HG03280 (cell line): Measurements from ENCODE around the gene GRIP2.

Experiments used
- ATAC-seq: cut with Tn5 transposase; IDR thresholded peaks from one replicate; pipeline ENCODE4 v1.9.1; 2021; ENCODE audit warnings: mild to moderate bottlenecking, moderate library complexity; ENCODE audit not compliant: unreplicated experiment

The GRIP2 gene

GRCh38 chr3:14457999-14458398 is 82.1 kb downstream of the GRIP2 start:
- ATAC-seq: no peak

GRCh38 chr3:14457481-14457880 is 82.7 kb downstream of the GRIP2 start:
- no peak for ATAC-seq

GRCh38 chr3:14456794-14457193 is 83.3 kb downstream of the GRIP2 start:
- no peak for ATAC-seq

GRCh38 chr3:14455571-14456317 is 84.4 kb downstream of the GRIP2 start:
- ATAC-seq: no peak

- no peak for ATAC-seq
Measured at GRCh38 chr3:14454639-14455310, 85.4 kb downstream of the GRIP2 start.

- ATAC-seq: no peak
Measured at GRCh38 chr3:14453876-14454638, 86.1 kb downstream of the GRIP2 start.

GRCh38 chr3:14452740-14453710 is 87.1 kb downstream of the GRIP2 start:
- ATAC-seq: no peak

- no peak for ATAC-seq
Measured at GRCh38 chr3:14451844-14452739, 88.0 kb downstream of the GRIP2 start.

GRCh38 chr3:14450922-14451606 is 89.1 kb downstream of the GRIP2 start:
- ATAC-seq: no peak

- ATAC-seq: no peak
Measured at GRCh38 chr3:14450506-14450905, 89.6 kb downstream of the GRIP2 start.

- no peak for ATAC-seq
Measured at GRCh38 chr3:14448756-14449727, 91.1 kb downstream of the GRIP2 start.

- no peak for ATAC-seq
Measured at GRCh38 chr3:14448063-14448462, 92.1 kb downstream of the GRIP2 start.

- ATAC-seq: no peak
Measured at GRCh38 chr3:14446988-14447570, 93.1 kb downstream of the GRIP2 start.

- no peak for ATAC-seq
Measured at GRCh38 chr3:14445773-14446172, 94.4 kb downstream of the GRIP2 start.

GRCh38 chr3:14444380-14444779 is 95.8 kb downstream of the GRIP2 start:
- ATAC-seq: no peak

GRCh38 chr3:14441920-14442300 is 98.2 kb downstream of the GRIP2 start:
- no peak for ATAC-seq

GRCh38 chr3:14441240-14441919 is 98.8 kb downstream of the GRIP2 start:
- no peak for ATAC-seq
